T-helper 2 cell treated with Interferon-gamma antibody and Interleukin-4, amounts not matched to agents 5 μg/mL and 100 μg/mL, for 36 hours (primary cell): Measurements from ENCODE around the gene POP4.

Source experiments
- DNase-seq: peaks from one replicate; pipeline ENCODE4 v3.0.0; 2021; ENCODE audit warnings: low spot score
- H3K27ac Mint-ChIP-seq: one replicate; pipeline ENCODE4 v1.8.0; 2021; ENCODE audit warnings: mild to moderate bottlenecking, mixed read lengths
- H3K27me3 Mint-ChIP-seq: one replicate; pipeline ENCODE4 v1.8.0; 2021; ENCODE audit warnings: low read depth, mixed read lengths
- H3K36me3 Mint-ChIP-seq: one replicate; pipeline ENCODE4 v1.8.0; 2021; ENCODE audit warnings: low read depth, mixed read lengths
- H3K4me1 Mint-ChIP-seq: one replicate; pipeline ENCODE4 v1.8.0; 2021; ENCODE audit warnings: low read depth, mixed read lengths
- H3K4me3 Mint-ChIP-seq: one replicate; pipeline ENCODE4 v1.8.0; 2022; ENCODE audit warnings: mild to moderate bottlenecking, moderate library complexity, mixed read lengths
- H3K9me3 Mint-ChIP-seq: one replicate; pipeline ENCODE4 v1.8.0; 2021; ENCODE audit warnings: mixed read lengths

Gene POP4

DNA sequence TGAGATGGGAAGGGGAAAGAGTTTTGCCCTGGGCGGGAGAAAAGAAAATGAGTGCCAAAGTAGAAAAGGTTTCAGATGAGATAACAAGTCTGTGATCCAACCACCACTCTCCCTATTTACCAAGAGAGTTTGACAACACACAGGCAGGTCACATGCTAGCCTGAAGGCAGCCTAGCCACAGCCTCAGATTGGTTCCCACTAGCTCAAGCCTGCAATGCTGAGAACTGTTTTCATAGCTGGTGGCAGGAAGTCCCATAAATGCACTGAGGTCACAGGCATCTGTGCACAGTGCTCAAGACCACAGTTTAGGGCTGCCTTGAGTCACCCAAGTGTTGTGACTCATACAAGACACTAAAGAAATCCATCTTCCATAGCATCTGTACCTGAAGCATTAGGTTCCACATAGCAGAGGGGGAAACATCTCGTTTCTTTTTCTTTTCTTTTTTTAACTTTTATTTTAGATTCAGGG, 18.5 kb upstream of the POP4 start:
- DNase-seq, result peak; percentile 85
- H3K27me3 Mint-ChIP-seq, result peaks cover 19% of the 10 kb centered on the region
- peak overlapping the region; percentile 79 for H3K27ac Mint-ChIP-seq
- no peaks in the 10 kb centered on the region for H3K36me3 Mint-ChIP-seq
- peaks cover 4% of the 10 kb centered on the region for H3K9me3 Mint-ChIP-seq
- peaks cover 28% of the 10 kb centered on the region for H3K4me1 Mint-ChIP-seq
- peak overlapping the region; percentile 14 for H3K4me3 Mint-ChIP-seq

DNA sequence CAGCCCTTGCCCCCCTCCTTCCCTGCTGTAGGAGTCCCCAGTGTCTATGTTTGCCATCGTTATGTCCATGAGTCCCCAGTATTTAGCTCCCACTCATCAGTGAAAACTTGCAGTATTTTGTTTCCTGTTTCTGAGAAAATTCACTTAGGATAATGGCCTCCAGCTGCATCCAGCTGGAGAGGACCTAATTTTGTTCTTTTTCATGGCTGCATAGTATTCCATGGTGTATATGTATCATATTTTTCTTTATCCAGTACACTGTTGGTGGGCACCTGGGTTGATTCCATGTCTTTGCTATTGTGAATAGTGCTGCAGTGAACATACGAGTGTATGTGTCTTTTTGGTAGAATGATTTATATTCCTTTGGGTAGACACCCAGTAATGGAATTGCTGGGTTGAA, 18.0 kb upstream of the POP4 start:
- Mint-ChIP-seq H3K36me3 (no peaks in the 10 kb centered on the region), H3K27ac (peak overlapping the region; percentile 65), H3K4me1 (peaks cover 28% of the 10 kb centered on the region), H3K4me3 (no peak overlapping the region), H3K9me3 (peaks cover 4% of the 10 kb centered on the region), H3K27me3 (peaks cover 25% of the 10 kb centered on the region)
- DNase-seq, result no peak

DNA sequence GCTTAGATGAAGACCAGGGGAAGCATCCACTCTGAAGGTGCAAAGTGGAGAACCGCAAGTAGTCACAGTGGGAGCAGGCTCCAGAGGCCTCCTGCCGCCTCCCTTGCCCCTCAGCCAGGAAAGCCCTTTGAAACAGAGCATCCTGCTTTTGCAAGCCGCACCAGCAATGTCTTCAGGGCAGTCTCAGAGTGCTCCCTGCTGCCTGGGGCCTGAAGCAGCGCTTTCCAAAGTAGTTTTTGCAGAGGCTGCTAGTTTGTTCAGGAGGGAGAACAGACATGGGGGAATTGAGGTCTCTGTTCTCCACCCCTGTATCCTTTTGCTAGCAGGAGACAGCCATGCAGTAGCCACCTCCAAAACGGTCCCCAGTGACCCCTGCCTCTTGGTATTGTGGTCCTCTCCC, 15.8 kb upstream of the POP4 start:
- Mint-ChIP-seq H3K27ac (no peak overlapping the region), H3K4me3 (no peak overlapping the region), H3K36me3 (no peaks in the 10 kb centered on the region), H3K27me3 (peaks cover 25% of the 10 kb centered on the region), H3K9me3 (peaks cover 4% of the 10 kb centered on the region), H3K4me1 (peaks cover 23% of the 10 kb centered on the region)
- DNase-seq, result no peak

DNA sequence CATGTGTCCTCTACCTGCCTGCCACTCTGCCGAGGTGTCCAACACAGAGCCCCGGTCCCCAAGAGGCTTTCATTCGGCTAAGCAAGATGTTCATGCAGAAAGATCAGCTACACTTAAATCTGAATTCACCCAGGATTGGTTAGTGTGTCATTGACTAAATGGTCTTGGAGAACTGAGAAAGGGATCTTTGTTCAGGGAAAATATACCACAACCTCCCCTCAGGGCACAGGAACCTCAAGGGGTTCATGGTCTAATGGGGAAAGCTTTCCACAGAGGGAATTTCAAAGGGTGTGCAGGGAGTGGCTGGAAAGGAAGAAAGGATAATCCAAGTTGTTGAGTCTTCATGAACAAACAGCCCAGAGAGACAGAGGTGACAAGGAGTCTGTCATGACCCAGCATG, 14.4 kb upstream of the POP4 start:
- H3K4me3 Mint-ChIP-seq, result no peak overlapping the region
- H3K27ac Mint-ChIP-seq, result no peak overlapping the region
- peaks cover 4% of the 10 kb centered on the region for H3K9me3 Mint-ChIP-seq
- DNase-seq, result no peak
- peaks cover 30% of the 10 kb centered on the region for H3K27me3 Mint-ChIP-seq
- H3K36me3 Mint-ChIP-seq, result no peaks in the 10 kb centered on the region
- peaks cover 18% of the 10 kb centered on the region for H3K4me1 Mint-ChIP-seq

DNA sequence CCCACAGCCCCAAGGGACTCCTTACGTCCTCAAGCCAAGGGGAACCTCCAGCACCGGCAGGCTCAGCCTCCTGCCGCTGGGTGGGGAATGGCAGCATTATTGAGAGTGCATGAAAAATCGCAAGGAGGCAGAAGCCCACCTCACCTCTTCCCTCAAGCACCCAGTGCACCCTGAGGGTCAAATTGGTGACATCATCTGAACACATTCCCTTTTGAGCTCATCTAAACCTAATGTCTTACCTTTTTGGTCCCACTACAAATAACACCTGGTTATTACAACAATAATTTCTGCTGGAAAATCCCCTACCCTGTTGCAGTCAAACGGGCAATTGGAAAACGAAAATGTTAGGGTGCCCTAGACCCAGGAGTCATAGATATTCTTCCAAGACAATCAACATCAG, 12.2 kb upstream of the POP4 start:
- no peak overlapping the region for H3K4me3 Mint-ChIP-seq
- DNase-seq, result no peak
- H3K36me3 Mint-ChIP-seq, result no peaks in the 10 kb centered on the region
- no peaks in the 10 kb centered on the region for H3K4me1 Mint-ChIP-seq
- peaks cover 35% of the 10 kb centered on the region for H3K27me3 Mint-ChIP-seq
- no peak overlapping the region for H3K27ac Mint-ChIP-seq
- H3K9me3 Mint-ChIP-seq, result peaks cover 4% of the 10 kb centered on the region

DNA sequence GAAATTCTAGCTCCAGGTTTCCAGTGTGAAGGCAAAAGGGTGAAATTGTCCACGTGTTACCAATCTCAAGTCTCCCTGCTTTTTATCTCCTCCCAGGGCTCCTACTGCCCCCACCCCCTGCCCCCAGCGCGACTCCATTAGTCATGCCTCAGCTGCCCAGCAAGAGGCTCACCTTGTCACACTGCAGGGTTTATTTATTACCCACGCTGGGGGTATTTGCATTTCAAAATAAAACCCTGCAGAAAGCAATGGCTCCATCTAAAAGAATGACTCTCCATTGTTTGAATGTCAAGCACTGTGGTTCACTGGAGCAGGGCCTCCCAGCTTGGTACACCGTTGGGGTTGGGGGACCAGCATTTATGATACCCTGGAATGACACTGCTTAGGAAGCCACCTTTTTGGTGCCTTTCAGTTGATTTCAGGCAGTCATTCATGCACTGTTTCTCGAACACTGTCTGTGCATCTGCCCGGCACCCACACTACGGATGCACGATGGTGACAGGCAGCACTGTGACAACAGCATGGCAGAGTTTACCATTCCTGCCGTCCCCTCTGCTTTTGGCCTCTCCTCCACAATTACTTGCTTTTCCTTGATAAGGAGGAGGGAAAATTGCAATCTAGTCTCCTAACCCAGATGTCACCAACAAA, 9.9 kb upstream of the POP4 start:
- Mint-ChIP-seq H3K36me3 (no peaks in the 10 kb centered on the region), H3K4me1 (no peaks in the 10 kb centered on the region), H3K4me3 (no peak overlapping the region), H3K27ac (no peak overlapping the region), H3K27me3 (peaks cover 31% of the 10 kb centered on the region), H3K9me3 (no peaks in the 10 kb centered on the region)
- no peak for DNase-seq

DNA sequence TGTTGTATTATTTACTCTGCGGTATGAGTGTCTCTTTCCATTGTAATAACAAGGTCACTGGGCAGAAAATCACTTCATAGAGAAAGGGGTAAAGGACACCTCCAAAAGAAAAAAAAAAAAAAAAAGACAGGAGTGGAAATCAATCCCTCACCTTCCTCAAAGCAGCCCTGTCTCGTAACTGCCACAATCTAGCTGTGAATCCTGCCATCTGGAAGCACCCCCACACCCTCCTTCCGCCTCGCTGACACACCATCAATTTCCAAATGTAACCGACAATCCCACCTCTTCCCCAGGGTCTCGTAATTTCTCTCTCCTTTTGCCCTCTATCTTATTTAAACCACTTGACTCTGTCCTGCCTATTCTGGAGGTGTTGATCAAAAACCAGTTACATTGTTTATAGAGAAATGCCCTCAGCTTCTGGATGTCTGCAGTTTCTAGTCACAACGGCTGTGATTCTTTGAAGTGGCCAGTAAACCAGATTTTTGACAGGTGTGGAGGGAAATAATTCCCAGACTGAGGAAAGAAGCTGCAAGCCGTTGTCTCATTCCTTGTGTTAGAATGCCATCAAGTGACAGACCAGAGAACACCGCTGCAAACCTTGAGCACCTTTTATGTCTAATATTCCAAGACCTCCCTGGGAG, 9.1 kb upstream of the POP4 start:
- no peaks in the 10 kb centered on the region for H3K9me3 Mint-ChIP-seq
- no peak for DNase-seq
- no peaks in the 10 kb centered on the region for H3K36me3 Mint-ChIP-seq
- peaks cover 26% of the 10 kb centered on the region for H3K27me3 Mint-ChIP-seq
- H3K27ac Mint-ChIP-seq, result no peak overlapping the region
- H3K4me3 Mint-ChIP-seq, result no peak overlapping the region
- no peaks in the 10 kb centered on the region for H3K4me1 Mint-ChIP-seq

DNA sequence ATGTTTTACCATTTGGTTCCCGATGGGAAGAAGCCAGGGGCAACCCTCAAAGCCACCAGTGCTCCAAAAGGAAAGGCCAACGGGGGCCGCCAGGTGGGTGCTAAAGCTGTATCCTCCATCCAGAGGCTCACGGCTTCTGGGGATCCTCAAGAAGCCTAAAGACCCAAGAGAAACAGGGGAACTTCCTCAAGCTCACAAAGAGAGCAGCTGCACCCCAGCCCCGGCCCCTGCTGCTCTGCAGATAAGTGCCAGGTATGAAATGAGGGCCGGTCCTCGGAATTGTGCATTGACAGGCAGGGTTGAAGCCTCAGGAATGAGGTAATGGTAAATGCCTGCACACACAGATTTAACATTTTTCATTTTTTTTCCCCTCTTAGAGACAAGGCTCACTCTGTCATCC, 8.0 kb upstream of the POP4 start:
- no peak overlapping the region for H3K4me3 Mint-ChIP-seq

DNA sequence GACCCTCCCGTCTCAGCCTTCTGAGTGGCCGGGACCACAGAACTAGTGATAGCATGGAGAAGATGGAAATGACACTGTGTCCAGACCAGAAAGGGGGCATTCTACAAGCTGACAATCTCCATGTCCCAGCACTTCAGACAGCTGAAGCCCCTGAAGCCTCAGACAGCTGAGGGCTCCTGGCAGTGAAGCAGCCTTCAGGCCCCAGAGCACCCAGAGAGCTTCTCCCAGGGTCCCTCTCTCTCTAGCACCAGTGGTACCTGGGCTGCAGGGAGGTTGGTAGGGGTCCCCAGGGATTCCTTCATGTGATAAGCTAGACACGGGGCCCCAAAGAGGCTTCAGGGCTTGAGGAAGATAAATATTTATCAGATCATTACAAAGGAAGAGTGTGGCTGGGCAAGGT, 7.6 kb upstream of the POP4 start:
- H3K4me3 Mint-ChIP-seq, result no peak overlapping the region
- no peak for DNase-seq
- H3K9me3 Mint-ChIP-seq, result no peaks in the 10 kb centered on the region
- H3K36me3 Mint-ChIP-seq, result no peaks in the 10 kb centered on the region
- no peak overlapping the region for H3K27ac Mint-ChIP-seq
- peaks cover 15% of the 10 kb centered on the region for H3K27me3 Mint-ChIP-seq
- H3K4me1 Mint-ChIP-seq, result no peaks in the 10 kb centered on the region

More for the DNA sequence above, 8.0 kb upstream of the POP4 start:
- no peak overlapping the region for H3K27ac Mint-ChIP-seq
- peaks cover 19% of the 10 kb centered on the region for H3K27me3 Mint-ChIP-seq
- H3K36me3 Mint-ChIP-seq, result no peaks in the 10 kb centered on the region
- no peak for DNase-seq
- no peaks in the 10 kb centered on the region for H3K4me1 Mint-ChIP-seq
- H3K9me3 Mint-ChIP-seq, result no peaks in the 10 kb centered on the region

DNA sequence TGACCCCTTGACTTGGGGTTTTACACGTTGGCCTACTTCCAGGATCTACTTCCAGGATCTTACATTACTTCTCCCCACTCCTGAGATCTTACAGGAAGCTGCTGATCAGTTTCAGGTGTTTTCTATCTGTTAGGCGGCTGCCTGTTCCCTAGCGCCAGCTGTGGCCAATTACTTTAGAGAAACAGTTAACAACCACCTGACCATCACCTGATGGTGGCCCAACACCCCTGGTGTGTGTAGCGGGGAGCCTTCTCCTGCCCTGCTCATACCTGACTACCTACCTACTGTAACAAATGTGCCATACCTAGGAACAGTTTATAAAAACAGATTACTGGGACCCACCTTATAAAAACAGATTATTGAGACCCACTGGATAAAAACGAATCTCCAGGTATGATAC, 2.8 kb upstream of the POP4 start:
- no peaks in the 10 kb centered on the region for H3K9me3 Mint-ChIP-seq
- H3K27ac Mint-ChIP-seq, result no peak overlapping the region
- peaks cover 6% of the 10 kb centered on the region for H3K4me1 Mint-ChIP-seq
- peaks cover 4% of the 10 kb centered on the region for H3K36me3 Mint-ChIP-seq
- H3K27me3 Mint-ChIP-seq, result no peaks in the 10 kb centered on the region
- DNase-seq, result no peak
- no peak overlapping the region for H3K4me3 Mint-ChIP-seq

DNA sequence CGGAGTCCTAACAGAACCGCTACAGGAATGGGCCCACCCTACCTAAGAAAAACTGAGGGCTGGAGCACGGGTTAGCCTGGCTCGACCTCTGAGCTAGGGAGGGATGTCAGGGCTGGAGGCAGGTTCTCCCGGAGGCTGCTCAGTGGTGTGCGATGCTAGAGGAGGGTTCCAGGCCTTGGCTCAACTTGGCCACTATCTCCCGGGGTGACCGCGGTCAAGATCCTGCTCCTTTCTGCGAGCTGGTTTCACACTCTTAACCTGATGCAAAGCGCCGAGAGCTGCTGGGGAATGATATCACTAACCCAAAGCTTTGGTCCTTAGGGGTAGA, 301 bp downstream of the POP4 start:
- no peak for DNase-seq

DNA sequence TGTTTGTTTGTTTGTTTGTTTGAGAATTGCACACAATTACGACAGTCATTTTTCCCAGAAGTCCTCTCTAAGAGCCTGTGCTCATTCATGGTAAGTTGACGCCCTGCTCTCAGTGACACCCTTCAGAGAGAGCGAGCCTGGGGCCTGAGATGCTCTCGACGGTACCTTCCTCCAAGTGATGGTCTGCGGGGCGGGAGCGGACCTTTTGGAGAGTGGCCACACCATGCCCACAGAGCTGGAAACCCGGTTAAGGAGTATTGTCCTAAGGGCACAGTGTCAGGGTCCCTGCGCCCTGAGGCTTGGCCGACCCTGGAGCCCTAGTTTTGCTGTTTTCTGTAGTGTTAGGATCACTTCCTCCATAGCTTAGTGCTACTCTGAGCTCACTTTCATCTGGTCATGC, 3.6 kb downstream of the POP4 start:
- no peak overlapping the region for H3K27ac Mint-ChIP-seq
- H3K4me3 Mint-ChIP-seq, result no peak overlapping the region

More for the DNA sequence above, 301 bp downstream of the POP4 start:
- H3K4me1 Mint-ChIP-seq, result peaks cover 12% of the 10 kb centered on the region
- H3K27me3 Mint-ChIP-seq, result no peaks in the 10 kb centered on the region
- H3K4me3 Mint-ChIP-seq, result peak overlapping the region; percentile 96
- H3K27ac Mint-ChIP-seq, result peak overlapping the region; percentile 100
- no peaks in the 10 kb centered on the region for H3K9me3 Mint-ChIP-seq
- peaks cover 20% of the 10 kb centered on the region for H3K36me3 Mint-ChIP-seq

DNA sequence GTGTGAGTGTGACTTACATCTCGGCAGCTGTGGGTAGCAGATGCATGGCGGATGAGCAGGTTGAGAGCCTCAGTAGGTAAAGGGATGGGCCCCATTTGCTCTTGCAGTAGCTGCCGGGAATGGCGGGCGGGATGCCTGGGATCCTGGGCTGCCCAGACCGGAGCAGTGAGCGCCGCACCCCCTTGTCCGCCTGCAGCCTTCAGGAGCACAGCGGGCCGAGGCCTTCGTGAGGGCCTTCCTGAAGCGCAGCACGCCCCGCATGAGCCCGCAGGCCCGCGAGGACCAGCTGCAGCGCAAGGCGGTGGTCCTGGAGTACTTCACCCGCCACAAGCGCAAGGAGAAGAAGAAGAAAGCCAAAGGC, 4.1 kb downstream of the POP4 start:
- no peak for DNase-seq
- no peaks in the 10 kb centered on the region for H3K27me3 Mint-ChIP-seq
- no peak overlapping the region for H3K27ac Mint-ChIP-seq
- H3K4me1 Mint-ChIP-seq, result peaks cover 12% of the 10 kb centered on the region
- H3K9me3 Mint-ChIP-seq, result no peaks in the 10 kb centered on the region
- H3K36me3 Mint-ChIP-seq, result peaks cover 41% of the 10 kb centered on the region
- no peak overlapping the region for H3K4me3 Mint-ChIP-seq

More for the DNA sequence above, 3.6 kb downstream of the POP4 start:
- Mint-ChIP-seq H3K9me3 (no peaks in the 10 kb centered on the region), H3K27me3 (no peaks in the 10 kb centered on the region), H3K4me1 (peaks cover 12% of the 10 kb centered on the region), H3K36me3 (peaks cover 36% of the 10 kb centered on the region)
- DNase-seq, result no peak

DNA sequence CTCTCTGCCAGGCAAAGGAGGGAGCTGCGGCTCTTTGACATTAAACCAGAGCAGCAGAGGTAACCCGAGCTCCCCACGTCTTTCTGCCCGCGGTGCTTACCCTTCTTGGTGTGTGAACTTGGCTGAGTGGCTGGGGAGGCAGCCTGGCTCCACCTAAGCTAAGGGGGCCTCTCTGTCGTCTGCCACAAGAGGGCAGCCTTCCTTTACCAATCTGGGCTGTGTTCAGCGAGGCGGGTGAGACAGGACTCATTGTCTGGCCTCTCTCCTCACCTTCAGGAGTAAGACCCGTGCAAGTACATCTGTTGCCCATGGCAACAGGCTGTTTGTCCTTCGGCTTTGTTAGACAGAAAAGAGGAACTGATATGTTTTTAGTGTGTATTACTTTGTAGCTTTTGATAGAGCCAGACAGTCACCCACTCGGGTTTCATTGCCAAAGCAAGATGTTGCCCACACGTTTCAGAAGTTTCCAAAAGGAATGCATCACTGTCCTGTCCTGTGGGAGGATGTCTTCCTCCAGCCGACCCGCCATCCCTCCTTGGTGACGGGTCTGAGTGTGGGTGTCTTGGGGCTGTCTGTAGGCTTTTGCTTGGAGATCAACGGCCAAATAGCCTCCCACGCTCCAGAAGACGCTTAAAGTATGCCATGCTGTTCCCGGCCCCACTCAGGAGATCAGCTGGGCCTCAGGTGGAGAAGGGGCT, 4.6 kb downstream of the POP4 start:
- no peaks in the 10 kb centered on the region for H3K27me3 Mint-ChIP-seq
- peaks cover 47% of the 10 kb centered on the region for H3K36me3 Mint-ChIP-seq

More for the DNA sequence above, 4.6 kb downstream of the POP4 start:
- Mint-ChIP-seq H3K4me3 (no peak overlapping the region), H3K27ac (peak overlapping the region; percentile 81), H3K4me1 (peaks cover 12% of the 10 kb centered on the region), H3K9me3 (no peaks in the 10 kb centered on the region)
- DNase-seq, result peak; percentile 73
